ENCODE measurements around the gene B4GALNT1. TPM values are rescaled to one million over a fixed set of nuclear protein-coding genes. Genes with fewer than 3 reads are reported as not detected.
"Not testable (repeated sequence)": the region's sequence is repeated elsewhere in the genome, so short reads cannot be mapped to it uniquely, and the experiment has no call there.

B4GALNT1 gene
- total and polyA plus RNA-seq, 4 donors, result 0.11 to 0.30 (median 0.25) TPM; not detected in 1

DNA sequence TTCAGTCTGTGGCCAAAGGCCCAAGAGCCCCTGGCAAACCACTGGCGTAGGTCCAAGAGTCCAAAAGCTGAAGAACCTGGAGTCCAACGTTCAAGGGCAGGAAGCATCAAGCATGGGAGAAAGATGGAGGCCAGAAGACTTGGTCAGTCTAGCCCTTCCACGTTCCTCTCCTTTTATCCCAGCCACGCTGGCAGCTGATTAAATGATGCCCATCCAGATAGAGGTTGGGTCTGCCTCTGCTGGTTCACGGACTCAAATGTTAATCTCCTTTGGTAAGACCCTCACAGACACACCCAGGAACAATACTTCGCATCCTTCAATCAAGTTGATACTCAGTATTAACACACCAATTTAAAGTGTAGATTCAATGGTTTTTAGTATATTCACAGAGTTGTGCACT is 39.8 kb upstream of the B4GALNT1 start:
- Histone ChIP-seq H3K4me3 (ENCODE audit: low read depth in 1 of 3, low read length in 3 of 3) (no peak overlapping the region), H3K9ac (ENCODE audit: low read depth in 1 of 2, low read length in 2 of 2) (no peak overlapping the region), H3K36me3 (ENCODE audit: control insufficient read depth in 4 of 4, insufficient read depth in 3 of 4, low read depth in 1 of 4, low read length in 3 of 4) (no peaks in the 10 kb centered on the region), H3K4me1 (ENCODE audit: control insufficient read depth in 4 of 4, insufficient read depth in 4 of 4, low read length in 3 of 4) (no peaks in the 10 kb centered on the region), H3K9me3 (ENCODE audit: control insufficient read depth in 4 of 4, low read length in 3 of 4) (no peaks in the 10 kb centered on the region), H3K27ac (ENCODE audit: low read depth in 1 of 2, low read length in 2 of 2) (no peak overlapping the region), H3K27me3 (ENCODE audit: control insufficient read depth in 4 of 4, insufficient read depth in 4 of 4, low read length in 3 of 4) (no peaks in the 10 kb centered on the region)
- no peak for DNase-seq (ENCODE audit: low spot score)
- 79% methylated on average over 6 of the region's 6 CpGs for WGBS
- TF ChIP-seq RXRA (IDR thresholded peaks at IDR 0.05) (no peak), RAD21 (IDR thresholded peaks at IDR 0.05) (no peak), GABPA (IDR thresholded peaks at IDR 0.05 in 1 of 2, conservative IDR thresholded peaks at IDR 0.05 in 1 of 2) (no peak), SP1 (IDR thresholded peaks at IDR 0.05) (no peak), FOXA1 (IDR thresholded peaks at IDR 0.05) (no peak), NR2F2 (IDR thresholded peaks at IDR 0.05) (no peak), FOXA2 (IDR thresholded peaks at IDR 0.05) (no peak), EGR1 (IDR thresholded peaks at IDR 0.05; ENCODE audit: low read depth in 2 of 2) (no peak), JUND (IDR thresholded peaks at IDR 0.05) (no peak), HNF4A (conservative IDR thresholded peaks at IDR 0.05) (no peak), YY1 (IDR thresholded peaks at IDR 0.05) (no peak), HNF4G (IDR thresholded peaks at IDR 0.05) (no peak), TAF1 (conservative IDR thresholded peaks at IDR 0.05) (no peak)
- TF ChIP-seq, protein P1, sequence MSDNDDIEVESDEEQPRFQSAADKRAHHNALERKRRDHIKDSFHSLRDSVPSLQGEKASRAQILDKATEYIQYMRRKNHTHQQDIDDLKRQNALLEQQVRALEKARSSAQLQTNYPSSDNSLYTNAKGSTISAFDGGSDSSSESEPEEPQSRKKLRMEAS (IDR thresholded peaks at IDR 0.05), result no peak
- TF ChIP-seq, protein P2, sequence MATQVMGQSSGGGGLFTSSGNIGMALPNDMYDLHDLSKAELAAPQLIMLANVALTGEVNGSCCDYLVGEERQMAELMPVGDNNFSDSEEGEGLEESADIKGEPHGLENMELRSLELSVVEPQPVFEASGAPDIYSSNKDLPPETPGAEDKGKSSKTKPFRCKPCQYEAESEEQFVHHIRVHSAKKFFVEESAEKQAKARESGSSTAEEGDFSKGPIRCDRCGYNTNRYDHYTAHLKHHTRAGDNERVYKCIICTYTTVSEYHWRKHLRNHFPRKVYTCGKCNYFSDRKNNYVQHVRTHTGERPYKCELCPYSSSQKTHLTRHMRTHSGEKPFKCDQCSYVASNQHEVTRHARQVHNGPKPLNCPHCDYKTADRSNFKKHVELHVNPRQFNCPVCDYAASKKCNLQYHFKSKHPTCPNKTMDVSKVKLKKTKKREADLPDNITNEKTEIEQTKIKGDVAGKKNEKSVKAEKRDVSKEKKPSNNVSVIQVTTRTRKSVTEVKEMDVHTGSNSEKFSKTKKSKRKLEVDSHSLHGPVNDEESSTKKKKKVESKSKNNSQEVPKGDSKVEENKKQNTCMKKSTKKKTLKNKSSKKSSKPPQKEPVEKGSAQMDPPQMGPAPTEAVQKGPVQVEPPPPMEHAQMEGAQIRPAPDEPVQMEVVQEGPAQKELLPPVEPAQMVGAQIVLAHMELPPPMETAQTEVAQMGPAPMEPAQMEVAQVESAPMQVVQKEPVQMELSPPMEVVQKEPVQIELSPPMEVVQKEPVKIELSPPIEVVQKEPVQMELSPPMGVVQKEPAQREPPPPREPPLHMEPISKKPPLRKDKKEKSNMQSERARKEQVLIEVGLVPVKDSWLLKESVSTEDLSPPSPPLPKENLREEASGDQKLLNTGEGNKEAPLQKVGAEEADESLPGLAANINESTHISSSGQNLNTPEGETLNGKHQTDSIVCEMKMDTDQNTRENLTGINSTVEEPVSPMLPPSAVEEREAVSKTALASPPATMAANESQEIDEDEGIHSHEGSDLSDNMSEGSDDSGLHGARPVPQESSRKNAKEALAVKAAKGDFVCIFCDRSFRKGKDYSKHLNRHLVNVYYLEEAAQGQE (IDR thresholded peaks at IDR 0.05), result no peak
- TF ChIP-seq, protein P3, sequence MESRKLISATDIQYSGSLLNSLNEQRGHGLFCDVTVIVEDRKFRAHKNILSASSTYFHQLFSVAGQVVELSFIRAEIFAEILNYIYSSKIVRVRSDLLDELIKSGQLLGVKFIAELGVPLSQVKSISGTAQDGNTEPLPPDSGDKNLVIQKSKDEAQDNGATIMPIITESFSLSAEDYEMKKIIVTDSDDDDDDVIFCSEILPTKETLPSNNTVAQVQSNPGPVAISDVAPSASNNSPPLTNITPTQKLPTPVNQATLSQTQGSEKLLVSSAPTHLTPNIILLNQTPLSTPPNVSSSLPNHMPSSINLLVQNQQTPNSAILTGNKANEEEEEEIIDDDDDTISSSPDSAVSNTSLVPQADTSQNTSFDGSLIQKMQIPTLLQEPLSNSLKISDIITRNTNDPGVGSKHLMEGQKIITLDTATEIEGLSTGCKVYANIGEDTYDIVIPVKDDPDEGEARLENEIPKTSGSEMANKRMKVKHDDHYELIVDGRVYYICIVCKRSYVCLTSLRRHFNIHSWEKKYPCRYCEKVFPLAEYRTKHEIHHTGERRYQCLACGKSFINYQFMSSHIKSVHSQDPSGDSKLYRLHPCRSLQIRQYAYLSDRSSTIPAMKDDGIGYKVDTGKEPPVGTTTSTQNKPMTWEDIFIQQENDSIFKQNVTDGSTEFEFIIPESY (IDR thresholded peaks at IDR 0.05), result no peak
- TF ChIP-seq, protein P4, sequence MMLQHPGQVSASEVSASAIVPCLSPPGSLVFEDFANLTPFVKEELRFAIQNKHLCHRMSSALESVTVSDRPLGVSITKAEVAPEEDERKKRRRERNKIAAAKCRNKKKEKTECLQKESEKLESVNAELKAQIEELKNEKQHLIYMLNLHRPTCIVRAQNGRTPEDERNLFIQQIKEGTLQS (IDR thresholded peaks at IDR 0.05), result no peak
- TF ChIP-seq, protein P5, sequence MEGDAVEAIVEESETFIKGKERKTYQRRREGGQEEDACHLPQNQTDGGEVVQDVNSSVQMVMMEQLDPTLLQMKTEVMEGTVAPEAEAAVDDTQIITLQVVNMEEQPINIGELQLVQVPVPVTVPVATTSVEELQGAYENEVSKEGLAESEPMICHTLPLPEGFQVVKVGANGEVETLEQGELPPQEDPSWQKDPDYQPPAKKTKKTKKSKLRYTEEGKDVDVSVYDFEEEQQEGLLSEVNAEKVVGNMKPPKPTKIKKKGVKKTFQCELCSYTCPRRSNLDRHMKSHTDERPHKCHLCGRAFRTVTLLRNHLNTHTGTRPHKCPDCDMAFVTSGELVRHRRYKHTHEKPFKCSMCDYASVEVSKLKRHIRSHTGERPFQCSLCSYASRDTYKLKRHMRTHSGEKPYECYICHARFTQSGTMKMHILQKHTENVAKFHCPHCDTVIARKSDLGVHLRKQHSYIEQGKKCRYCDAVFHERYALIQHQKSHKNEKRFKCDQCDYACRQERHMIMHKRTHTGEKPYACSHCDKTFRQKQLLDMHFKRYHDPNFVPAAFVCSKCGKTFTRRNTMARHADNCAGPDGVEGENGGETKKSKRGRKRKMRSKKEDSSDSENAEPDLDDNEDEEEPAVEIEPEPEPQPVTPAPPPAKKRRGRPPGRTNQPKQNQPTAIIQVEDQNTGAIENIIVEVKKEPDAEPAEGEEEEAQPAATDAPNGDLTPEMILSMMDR (IDR thresholded peaks at IDR 0.05; ENCODE audit: low read depth, low read length, missing input control), result no peak

DNA sequence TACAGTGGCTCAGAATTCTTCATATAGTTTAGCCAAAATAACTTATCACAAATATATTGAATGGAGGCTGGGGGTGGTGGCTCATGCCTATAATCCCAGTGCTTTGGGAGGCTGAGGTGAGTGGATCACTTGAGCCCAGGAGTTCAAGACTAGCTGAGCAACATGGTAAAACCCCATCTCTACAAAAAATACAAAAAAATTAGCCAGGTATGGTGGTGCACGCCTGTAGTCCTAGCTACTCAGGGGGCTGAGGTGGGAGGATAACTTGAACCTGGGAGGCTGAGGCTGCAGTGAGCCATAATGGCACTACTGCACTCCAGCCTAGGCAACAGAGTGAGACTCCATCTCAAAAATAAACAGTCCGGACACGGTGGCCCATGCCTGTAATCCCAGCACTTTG is 38.8 kb upstream of the B4GALNT1 start:
- H3K27ac ChIP-seq (ENCODE audit: low read depth in 1 of 2, low read length in 2 of 2), result not testable (repeated sequence)

DNA sequence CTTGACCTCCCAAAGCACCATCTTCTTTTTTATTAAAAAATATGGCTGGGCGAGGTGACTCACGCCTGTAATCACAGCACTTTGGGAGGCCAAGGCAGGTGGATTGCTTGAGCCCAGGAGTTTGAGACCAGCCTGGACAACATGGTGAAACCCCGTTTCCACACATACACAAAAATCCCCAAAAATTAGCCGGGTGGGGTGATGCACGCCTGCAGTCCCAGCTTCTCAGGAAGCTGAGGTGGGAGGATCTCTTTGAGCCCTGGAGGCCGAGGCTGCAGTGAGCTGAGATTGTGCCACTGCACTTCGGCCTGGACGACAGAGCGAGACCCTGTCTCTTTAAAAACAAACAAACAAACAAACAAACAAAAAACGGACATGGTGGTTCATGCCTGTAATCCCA is 36.7 kb upstream of the B4GALNT1 start:
- not testable (repeated sequence) for H3K27ac ChIP-seq (ENCODE audit: low read depth in 1 of 2, low read length in 2 of 2); H3K4me1 ChIP-seq (ENCODE audit: control insufficient read depth in 4 of 4, insufficient read depth in 4 of 4, low read length in 3 of 4); H3K36me3 ChIP-seq (ENCODE audit: control insufficient read depth in 4 of 4, insufficient read depth in 3 of 4, low read depth in 1 of 4, low read length in 3 of 4); H3K4me3 ChIP-seq (ENCODE audit: low read depth in 1 of 3, low read length in 3 of 3); H3K9ac ChIP-seq (ENCODE audit: low read depth in 1 of 2, low read length in 2 of 2); H3K9me3 ChIP-seq (ENCODE audit: control insufficient read depth in 4 of 4, low read length in 3 of 4); DNase-seq (ENCODE audit: low spot score); H3K27me3 ChIP-seq (ENCODE audit: control insufficient read depth in 4 of 4, insufficient read depth in 4 of 4, low read length in 3 of 4)
- WGBS, result 85% methylated on average over 10 of the region's 10 CpGs

More for the DNA sequence above, 38.8 kb upstream of the B4GALNT1 start:
- not testable (repeated sequence) for H3K9me3 ChIP-seq (ENCODE audit: control insufficient read depth in 4 of 4, low read length in 3 of 4); DNase-seq (ENCODE audit: low spot score); H3K36me3 ChIP-seq (ENCODE audit: control insufficient read depth in 4 of 4, insufficient read depth in 3 of 4, low read depth in 1 of 4, low read length in 3 of 4); H3K4me1 ChIP-seq (ENCODE audit: control insufficient read depth in 4 of 4, insufficient read depth in 4 of 4, low read length in 3 of 4); H3K27me3 ChIP-seq (ENCODE audit: control insufficient read depth in 4 of 4, insufficient read depth in 4 of 4, low read length in 3 of 4); H3K9ac ChIP-seq (ENCODE audit: low read depth in 1 of 2, low read length in 2 of 2); H3K4me3 ChIP-seq (ENCODE audit: low read depth in 1 of 3, low read length in 3 of 3)
- WGBS, result 91% methylated on average over 3 of the region's 3 CpGs

Data from liver (tissue), 9 donors.